ENCODE measurements around the gene AKAP12.
A peak's percentile ranks its signal among the peaks of the same experiment; 100 is the strongest.
"Not testable (repeated sequence)": the region's sequence is repeated elsewhere in the genome, so short reads cannot be mapped to it uniquely, and the experiment has no call there.

AKAP12 gene

DNA sequence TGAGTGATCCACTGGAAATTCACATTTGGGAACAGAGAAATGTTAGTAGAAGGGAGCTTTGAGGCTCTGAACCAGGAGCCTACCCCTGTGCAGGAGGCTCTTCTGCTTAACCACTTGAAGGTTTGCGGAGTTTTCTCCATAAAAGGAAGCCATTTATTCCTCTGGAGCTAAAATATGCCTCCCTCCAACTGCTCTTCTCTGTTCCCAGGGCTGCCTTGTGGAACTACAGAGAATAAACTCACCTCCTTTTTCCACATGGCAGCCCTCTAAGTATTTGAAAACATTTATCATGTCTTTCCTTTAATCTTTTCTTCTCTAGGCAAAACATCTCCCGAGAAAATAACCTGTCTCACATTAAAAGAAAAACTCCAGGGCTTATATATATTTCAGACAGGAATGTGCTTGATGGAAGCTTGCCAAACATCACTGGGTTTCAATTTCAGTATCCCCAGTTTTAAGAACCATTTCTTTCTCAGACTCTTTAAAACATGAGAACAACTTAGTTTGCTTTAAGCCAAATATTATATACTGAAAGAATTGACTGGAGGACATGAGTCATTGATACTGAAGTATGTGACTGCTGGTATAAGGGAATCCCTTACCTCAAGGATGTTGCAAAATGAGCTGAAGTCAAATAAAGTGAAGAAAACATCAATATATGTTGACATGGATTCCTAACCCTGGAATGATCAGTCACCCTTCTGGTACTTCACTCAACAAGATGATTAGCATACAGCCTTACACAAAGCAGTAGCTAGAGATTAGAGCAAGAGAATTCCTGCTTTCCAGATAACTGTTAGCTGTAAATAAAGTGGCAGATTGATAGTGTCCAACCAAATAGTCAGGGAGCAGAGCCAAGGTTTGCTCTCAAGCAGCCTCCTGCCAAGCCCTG is 77.6 kb downstream of the AKAP12 start:
- DNase-seq = no peak

DNA sequence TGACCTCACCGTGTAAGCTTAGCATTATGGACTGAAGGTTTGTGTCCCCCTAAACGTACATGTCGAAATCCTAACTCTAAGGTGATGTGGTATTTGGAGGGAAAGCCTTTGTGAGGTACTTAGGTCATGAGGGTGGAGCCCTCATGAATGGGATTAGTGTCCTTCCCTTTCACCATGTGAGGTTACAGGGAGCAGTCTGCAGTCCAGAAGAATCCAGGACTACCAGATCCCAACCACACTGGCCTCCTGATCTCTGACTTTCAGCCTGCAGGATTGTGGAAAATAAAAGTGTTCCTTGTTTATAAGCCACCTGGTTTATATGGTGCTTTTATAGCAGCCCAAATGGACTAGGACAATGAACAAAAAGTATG is 78.2 kb downstream of the AKAP12 start:
- DNase-seq = no peak

DNA sequence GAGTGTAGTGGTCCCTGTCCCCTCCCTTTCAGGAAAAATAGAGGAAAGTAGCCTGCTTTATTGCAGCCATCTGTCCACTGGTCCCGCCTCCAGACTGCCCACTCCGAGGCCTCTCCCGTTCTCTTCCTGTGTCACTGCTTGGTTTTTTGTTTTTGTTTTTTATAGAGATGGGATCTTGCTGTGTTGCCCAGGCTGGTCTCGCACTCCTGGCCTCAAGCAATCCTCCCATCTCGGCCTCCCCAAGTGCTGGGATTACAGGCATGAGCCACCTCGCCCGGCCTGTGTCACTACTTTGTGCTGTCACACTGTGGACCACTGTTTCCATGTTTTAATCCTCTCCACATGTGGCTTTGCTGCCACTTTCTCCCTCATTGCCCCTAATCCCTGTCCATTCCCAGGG is 80.4 kb downstream of the AKAP12 start:
- no peak for DNase-seq

DNA sequence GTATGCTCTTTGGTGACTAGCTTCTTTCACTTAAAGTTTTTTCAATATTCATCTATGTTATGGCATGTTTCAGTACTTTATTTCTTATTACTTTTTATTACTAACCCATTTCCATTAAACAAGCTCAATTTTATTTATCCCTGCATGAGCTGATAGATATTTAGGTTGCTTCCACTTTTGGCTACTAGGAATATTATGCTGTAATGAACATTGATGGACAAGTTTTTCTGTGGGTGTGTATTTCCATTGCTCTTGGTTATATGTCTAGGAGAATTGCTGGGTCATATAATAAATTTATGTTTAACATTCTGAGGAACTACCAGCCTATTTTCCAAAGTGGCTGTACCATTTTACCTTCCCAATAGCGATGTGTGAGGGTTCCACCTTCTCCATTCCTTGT is 81.7 kb downstream of the AKAP12 start:
- no peak for DNase-seq

DNA sequence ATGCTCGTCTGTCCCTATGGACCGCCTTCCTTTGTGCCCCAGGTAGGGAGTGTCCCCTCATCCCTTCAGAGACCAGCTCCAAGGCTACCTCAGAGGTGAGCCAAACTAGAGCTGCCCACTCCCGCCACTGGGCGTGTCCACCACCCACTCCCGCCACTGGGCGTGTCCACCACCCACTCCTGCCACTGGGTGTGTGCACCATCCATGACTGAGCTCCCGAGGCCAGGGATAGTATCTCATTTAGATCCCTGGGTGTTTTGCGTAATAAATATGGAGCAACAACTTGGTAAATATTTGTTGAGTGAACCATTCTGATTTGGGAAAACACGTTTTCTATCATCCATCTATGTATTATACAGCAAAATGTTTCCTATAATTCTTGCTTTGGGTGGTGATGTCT is 82.8 kb downstream of the AKAP12 start:
- no peak for DNase-seq

DNA sequence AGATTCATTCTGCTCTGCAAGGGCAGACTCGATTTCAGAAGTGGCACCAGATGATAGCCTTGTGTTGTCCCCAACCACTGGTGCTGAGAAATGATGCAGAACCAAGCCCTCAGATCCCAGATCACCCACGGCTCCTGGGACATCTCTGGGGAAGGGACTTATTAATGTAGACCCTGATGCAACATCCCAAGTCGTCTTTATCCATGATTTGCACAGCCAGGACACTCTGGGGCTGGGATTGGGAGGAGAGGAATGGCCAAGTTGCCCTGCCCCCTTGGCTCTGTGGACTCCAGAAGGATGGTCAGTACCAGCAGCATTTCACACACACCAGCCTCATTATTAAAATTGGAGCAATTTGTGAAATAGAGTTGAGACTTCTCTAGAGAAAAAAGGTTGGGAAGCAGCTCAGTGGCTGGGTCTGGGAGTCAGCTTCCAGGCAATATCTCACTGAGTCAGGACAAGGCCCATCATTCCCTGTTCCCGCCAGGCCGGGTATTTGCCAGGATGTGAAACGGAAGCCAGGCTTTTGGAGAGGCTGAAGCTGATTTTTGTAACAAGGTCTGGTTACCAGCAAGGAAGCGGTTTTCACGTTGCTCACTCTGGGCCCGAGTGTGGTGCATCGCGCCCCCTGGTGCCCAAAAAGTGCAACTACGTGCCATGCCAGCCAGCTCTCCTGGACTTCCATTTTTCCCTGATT is 84.2 kb downstream of the AKAP12 start:
- peak; percentile 92 for DNase-seq

DNA sequence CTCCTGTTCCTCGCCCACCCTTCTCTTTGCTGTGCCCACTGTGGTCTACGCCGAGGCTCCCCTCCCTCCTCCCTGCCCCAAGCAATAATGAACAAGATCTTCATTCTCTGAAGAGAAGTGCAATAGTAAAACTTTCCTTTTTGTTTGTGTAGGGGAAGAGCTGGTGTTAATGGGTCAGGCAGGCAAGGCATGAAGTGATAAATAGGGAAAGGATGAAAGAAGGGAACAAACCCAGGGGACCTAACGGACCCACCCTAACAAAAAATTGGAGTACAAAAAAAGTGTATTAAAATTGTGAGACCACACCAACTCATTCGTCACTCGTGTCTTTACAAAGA is 84.7 kb downstream of the AKAP12 start:
- DNase-seq = no peak

DNA sequence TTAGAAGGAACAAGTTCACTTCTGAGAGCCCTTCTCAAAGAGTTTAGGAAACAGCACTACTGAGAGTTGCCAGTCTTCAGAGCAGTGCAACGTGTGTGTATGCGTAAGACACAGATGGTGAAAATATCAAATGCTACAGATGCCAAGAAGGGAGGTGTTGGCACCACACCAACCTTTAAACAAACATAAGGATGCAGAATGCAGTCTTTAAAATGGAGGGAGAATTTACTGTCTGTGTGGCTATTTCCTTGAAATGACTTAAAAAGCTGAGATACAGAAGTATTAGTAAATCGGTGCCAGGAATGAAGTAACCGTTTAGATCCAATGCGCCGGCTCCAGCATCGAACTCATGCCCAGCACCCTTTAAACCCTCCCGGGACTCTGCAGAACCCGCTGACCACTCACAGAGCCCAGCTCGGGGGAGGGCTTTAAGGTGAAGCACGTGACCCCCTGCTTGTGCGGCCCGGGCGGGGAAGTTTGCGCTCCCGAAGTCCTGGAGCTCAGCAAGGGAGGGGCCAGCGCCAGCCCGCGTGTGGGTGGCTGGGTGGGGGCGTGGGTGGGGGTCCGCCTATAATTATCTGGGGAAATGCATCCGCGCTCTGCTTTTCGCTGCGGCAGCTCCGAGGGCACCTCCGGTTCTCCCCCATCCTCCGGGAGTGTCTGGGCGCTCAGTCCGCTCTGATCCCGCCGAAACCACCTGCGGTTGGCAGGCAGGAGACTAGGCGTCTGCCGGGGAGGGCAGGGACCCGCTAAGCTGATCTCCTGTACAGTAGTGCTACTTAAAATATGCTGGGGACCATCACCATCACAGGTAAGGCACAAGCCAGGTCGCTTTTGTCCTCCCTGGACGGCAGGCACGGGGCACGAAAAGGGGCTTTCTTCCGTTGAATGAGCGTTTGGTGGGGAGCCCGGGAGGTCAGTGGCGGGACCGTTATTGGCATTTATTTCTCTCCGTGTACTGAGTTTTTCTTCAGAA is 85.6 kb downstream of the AKAP12 start:
- DNase-seq = peak; percentile 76

DNA sequence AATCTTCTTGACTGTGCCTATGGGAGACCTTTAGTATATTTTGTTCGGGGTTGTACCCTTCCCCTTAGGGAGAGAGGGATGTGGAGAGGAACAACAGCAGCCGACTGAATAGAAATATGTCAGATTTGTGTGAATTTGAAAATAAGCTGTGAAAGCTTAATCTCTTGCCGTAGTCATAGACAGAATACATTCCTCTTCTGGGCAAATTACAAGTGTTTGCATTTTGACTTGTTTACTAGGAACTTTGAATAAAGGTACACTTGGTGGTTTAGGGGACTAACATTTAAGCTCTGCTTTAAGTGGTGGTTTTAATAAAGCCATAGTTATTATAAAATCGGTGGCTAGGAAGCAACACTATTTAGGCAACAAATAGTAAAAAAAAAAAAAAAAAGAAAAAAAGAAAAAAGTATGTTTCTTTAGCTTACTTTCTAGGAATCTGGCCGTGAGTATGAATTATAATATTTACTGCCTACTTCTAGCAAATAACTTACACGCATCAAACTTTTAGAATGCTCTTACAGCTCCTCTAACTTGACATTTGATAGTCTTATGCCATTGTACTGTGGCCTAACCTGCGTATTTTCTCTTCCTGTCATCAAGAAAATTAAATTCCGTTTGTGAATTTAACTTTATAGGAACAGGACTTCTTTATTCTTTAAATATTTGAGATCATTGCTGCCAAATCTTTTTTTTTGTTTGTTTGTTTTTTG is 86.5 kb downstream of the AKAP12 start:
- DNase-seq = no peak

DNA sequence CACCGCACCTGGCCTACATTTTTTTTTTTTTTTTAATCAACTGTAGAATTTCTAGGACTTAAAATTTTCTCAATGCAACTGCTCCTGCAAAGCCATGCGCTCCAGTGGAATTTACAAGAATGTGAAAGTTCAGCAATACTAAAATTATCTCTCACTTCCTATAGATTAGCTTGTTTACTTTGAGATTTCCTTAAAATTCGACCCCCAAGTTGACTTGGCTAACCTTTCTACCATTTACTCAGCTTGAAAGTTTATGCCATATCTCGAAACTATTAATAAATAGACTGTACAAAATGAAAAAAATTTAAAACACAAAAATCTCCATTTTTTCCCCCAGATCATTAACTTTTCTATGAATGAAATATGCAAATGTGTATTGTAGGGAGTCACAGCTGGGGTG is 87.3 kb downstream of the AKAP12 start:
- no peak for DNase-seq

DNA sequence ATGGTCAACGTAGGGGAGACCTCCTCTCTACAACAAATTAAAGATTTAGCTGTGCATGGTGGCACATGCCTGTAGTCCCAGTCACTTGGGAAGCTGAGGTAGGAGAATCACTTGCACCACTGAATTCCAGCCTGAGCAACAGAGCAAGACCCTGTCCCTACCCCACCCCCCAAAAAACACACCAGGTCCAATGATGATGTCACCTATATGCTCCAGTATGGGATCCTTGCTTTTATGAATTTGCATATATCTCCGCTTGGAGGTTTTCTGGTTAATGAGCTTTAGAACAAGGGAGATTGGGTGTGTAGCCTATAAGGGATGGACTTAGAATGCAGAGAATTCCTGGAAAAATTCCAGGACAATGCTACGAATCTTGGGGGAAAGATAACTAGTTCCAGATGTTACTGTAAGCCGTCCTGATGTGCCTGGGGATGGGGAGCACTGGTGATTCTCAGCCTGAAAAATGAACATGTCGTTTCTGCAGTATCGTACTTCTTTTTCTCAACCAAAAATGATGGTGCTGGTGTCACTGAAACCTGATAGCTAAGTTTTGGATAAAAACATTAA is 90.4 kb downstream of the AKAP12 start:
- DNase-seq = no peak

DNA sequence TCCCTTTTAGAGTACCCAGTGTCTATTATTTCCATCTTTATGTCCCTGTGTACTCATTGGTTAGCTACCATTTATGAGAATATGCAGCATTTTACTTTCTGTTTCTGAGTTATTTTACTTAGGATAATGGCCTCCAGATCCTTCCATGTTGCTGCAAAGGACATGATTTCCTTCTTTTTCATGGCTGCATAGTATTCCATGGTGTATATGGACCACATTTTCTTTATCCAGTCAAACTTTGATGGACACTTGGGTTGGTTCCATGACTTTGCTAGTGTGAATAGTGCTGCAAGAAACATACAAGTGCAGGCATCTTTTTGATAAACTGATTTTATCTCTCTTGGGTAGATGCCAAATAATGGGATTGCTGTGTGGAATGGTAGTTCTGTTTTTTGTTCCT is 96.2 kb downstream of the AKAP12 start:
- no peak for DNase-seq

DNA sequence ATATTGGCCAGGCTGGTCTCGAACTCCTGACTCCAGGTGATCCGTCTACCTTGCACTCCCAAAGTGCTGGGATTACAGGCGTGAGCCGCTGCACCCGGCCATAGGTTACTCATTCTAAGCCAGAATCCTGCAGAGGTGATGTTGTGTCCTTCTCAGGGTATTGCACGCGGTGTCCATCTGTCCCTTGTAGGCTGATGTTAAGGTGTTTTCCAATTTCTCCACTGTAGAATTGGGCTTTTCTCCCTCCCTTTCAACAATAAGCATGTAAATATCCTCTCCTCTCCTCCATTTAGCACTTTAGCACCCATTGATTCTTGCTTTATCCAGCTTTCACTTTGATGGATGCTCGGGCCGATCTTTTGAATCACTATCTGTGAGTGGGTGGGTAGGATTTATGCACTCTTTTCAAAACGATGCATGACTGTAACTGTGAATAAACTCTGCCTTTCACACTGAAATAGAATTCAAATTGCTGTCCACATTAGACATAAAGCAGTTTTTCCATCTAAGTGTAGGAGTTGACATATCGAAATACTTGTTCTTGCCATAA is 99.0 kb downstream of the AKAP12 start:
- no peak for DNase-seq

DNA sequence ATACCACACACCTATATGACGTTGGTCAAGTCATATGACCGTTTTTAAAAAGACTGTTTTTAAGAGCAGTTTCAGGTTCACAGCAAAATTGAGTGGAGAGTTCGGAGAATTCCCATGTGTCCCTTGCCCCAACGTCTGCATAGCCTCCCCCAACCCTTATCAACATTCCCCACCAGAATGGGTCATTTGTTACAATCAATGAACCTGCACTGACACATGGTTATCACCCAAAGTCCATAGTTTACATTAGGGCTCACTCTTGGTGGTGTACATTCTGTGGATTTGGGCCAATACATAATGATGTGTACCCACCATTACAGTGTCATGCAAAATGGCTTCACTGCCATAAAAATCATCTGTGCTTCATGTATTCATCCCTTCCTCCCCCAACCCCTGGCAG is 99.6 kb downstream of the AKAP12 start:
- DNase-seq = no peak

DNA sequence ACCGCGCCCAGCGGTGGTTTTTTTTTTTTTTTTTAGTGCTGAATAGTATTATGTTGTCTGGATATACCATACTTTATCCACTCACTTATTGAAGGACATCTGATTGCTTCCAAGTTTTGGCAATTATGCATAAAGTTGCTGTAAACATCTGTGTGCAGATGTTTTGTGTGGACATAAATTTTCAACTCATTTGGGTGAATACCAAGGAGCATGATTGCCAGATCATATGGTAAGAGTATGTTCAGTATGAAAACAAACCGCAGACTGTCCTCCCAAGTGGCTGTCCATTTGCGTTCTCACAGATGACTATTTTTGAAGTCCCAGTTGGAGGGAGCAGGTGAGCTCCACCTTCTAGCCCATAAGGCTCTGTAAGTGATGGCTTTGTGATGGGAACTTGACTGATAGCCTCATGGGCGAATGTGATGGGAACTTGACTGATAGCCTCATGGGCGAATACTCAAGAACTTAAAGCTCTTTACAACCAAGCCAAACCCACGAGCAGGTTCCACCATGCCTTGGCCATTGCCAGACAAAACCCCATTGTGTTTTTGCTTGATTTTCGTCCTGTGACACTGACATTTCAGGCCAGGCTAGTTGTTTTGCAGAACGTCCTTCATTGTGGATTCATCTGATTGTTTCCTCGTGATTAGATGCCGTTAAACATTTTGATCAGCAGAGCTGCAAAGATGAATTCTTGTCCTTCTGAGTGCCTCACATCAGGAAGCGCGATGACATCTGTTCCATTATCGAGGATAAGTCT is 100.6 kb downstream of the AKAP12 start:
- no peak for DNase-seq

DNA sequence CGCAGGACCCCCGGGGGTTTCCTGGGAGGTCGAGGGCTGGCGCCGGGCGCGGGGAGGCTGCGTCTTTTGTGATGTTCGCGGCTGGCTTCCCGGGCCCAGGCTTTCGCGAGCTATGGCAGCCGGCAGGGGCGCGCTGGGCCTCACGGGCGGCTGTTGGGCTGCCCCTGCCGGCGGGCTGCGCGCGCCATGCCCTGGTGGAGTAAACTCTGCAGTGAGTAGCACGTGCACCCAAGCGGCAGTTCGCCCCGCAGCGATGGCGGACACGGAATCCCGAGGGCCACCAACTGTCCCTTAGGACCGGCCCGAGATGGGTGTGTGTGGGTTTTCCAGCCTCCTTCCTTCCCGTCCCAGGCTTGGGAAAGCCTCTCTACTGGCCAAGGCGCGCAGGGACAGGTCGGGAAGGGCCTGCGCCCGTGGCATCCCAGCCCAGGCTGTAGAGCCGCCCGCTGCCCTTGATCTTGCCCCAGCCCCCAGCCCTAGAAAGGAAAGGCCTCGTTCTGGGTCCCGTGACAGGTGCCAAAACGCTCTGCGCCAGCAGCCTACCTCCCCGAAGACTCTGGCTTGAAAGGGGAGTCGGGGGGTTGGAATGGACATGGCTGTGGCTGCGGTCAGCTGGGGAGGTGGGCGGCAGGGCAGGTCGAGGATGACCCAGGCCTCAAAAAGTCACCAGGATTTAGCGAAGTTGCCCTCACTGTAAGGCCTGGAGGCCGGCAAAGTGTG is 101.9 kb downstream of the AKAP12 start:
- DNase-seq = no peak

DNA sequence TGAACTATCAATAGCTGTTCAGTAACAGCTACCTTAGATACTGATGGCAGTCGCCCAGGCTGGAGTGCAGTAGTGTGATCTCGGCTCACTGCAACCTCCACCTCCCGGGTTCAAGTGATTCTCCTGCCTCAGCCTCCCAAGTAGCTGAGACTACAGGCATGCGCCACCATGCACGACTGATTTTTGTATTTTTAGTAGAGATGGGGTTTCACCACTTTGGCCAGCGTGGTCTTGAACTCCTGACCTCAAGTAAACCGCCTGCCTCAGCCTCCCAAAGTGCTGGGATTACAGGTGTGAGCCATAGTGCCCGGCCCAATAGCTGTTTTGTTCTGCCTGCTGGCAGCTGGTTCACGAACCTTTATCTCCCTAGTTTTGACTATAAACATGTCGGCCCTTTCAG is 103.0 kb downstream of the AKAP12 start:
- not testable (repeated sequence) for DNase-seq

DNA sequence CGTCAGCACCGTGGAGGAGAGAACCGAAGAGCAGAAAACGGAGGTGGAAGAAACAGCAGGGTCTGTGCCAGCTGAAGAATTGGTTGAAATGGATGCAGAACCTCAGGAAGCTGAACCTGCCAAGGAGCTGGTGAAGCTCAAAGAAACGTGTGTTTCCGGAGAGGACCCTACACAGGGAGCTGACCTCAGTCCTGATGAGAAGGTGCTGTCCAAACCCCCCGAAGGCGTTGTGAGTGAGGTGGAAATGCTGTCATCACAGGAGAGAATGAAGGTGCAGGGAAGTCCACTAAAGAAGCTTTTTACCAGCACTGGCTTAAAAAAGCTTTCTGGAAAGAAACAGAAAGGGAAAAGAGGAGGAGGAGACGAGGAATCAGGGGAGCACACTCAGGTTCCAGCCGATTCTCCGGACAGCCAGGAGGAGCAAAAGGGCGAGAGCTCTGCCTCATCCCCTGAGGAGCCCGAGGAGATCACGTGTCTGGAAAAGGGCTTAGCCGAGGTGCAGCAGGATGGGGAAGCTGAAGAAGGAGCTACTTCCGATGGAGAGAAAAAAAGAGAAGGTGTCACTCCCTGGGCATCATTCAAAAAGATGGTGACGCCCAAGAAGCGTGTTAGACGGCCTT is 110.0 kb downstream of the AKAP12 start:
- DNase-seq = no peak

DNA sequence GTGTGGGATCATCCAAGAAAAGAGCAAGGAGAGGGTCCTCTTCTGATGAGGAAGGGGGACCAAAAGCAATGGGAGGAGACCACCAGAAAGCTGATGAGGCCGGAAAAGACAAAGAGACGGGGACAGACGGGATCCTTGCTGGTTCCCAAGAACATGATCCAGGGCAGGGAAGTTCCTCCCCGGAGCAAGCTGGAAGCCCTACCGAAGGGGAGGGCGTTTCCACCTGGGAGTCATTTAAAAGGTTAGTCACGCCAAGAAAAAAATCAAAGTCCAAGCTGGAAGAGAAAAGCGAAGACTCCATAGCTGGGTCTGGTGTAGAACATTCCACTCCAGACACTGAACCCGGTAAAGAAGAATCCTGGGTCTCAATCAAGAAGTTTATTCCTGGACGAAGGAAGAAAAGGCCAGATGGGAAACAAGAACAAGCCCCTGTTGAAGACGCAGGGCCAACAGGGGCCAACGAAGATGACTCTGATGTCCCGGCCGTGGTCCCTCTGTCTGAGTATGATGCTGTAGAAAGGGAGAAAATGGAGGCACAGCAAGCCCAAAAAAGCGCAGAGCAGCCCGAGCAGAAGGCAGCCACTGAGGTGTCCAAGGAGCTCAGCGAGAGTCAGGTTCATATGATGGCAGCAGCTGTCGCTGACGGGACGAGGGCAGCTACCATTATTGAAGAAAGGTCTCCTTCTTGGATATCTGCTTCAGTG is 110.8 kb downstream of the AKAP12 start:
- DNase-seq = no peak

All from left hindlimb (tissue), 1 donor.